SK-N-SH (cell line): ENCODE measurements around the gene PEX11A. TPM values are rescaled to one million over a fixed set of nuclear protein-coding genes. Genes with fewer than 3 reads are reported as not detected.

Experiments
- CTCF ChIA-PET: fragments of 300-600, 350-600 bp; formaldehyde crosslinking; extraction: SDS; loops from one replicate; lab custom pipeline; 2021; lab: Yijun Ruan, JAX
- POLR2A ChIA-PET: fragments of 350-600 bp; sonication (Branson Sonifier 250); formaldehyde crosslinking; extraction: SDS; loops from one replicate; lab custom pipeline; 2020; ENCODE audit warnings: antibody characterized with exemption, inconsistent platforms; lab: Yijun Ruan, JAX
- DNase-seq: peaks from one replicate; pipeline ENCODE4 v3.0.0; 2012
- H2AFZ ChIP-seq: fragments of 200-600 bp; sonication (generic); 2 replicates; pipeline ENCODE4 v1.8.1; 2016; ENCODE audit warnings: antibody characterized with exemption, mild to moderate bottlenecking, low read depth
- H3F3A ChIP-seq: fragments of 200-600 bp; sonication (generic); replicated peaks from 2 replicates; pipeline ENCODE3; 2016; ENCODE audit warnings: antibody characterized with exemption, mild to moderate bottlenecking; ENCODE audit not compliant: insufficient read depth
- H3K27ac ChIP-seq, 2 experiments: fragments of 200-500 bp in 1 of 2; fragments of 200-600 bp in 1 of 2; sonication (Bioruptor generic) in 1 of 2; sonication (generic), shearing (Covaris generic) in 1 of 2; 2 replicates each; pipeline versions ENCODE4 v1.5.1 to v1.6.1; 2014 to 2016; ENCODE audit warnings: low read depth in 2 of 2, inconsistent platforms in 1 of 2, low read length in 1 of 2, mild to moderate bottlenecking in 1 of 2, mixed read lengths in 1 of 2
- H3K27me3 ChIP-seq: fragments of 200-600 bp; sonication (generic), shearing (Covaris generic); 2 replicates; pipeline ENCODE4 v1.6.1; 2016; ENCODE audit warnings: mixed run types; ENCODE audit not compliant: insufficient read depth
- H3K36me3 ChIP-seq, 2 experiments: fragments of 200-500 bp in 1 of 2; fragments of 200-600 bp in 1 of 2; sonication (Bioruptor generic) in 1 of 2; sonication (generic) in 1 of 2; replicated peaks in 1 of 2; 2 replicates each; pipeline versions ENCODE3 to v1.5.1; 2014 to 2016; ENCODE audit warnings: low read length in 1 of 2, mild to moderate bottlenecking in 1 of 2; ENCODE audit not compliant: insufficient read depth in 2 of 2, control insufficient read depth in 1 of 2
- H3K4me1 ChIP-seq, 2 experiments: fragments of 200-500 bp in 1 of 2; fragments of 200-600 bp in 1 of 2; sonication (Bioruptor generic) in 1 of 2; sonication (generic), shearing (Covaris generic) in 1 of 2; 2 replicates each; pipeline versions ENCODE4 v1.5.1 to v1.6.1; 2014 to 2016; ENCODE audit warnings: low read depth in 1 of 2, low read length in 1 of 2, mixed run types in 1 of 2; ENCODE audit not compliant: insufficient read depth in 2 of 2, control insufficient read depth in 1 of 2
- H3K4me2 ChIP-seq: fragments of 200-600 bp; sonication (generic), shearing (Covaris generic); 2 replicates; pipeline ENCODE4 v1.6.1; 2017; ENCODE audit warnings: mixed run types
- H3K4me3 ChIP-seq, 2 experiments: fragments of 200-500 bp in 1 of 2; fragments of 200-600 bp in 1 of 2; sonication (Bioruptor generic) in 1 of 2; sonication (generic), shearing (Covaris generic) in 1 of 2; 2 replicates each; pipeline versions ENCODE4 v1.5.1 to v1.8.1; 2014 to 2016; ENCODE audit warnings: low read depth in 2 of 2, inconsistent platforms in 1 of 2, low read length in 1 of 2, mild to moderate bottlenecking in 1 of 2, mixed read lengths in 1 of 2, moderate library complexity in 1 of 2
- H3K79me2 ChIP-seq: fragments of 200-600 bp; sonication (generic); 2 replicates; pipeline ENCODE4 v1.8.1; 2017; ENCODE audit warnings: mild to moderate bottlenecking; ENCODE audit not compliant: insufficient read depth
- H3K9ac ChIP-seq: fragments of 200-600 bp; sonication (generic); 2 replicates; pipeline ENCODE4 v1.6.1; 2017; ENCODE audit warnings: mixed run types
- H3K9me2 ChIP-seq: fragments of 200-600 bp; sonication (generic); 2 replicates; pipeline ENCODE4 v1.6.1; 2017; ENCODE audit warnings: mixed run types
- H3K9me3 ChIP-seq: fragments of 200-600 bp; sonication (generic); 2 replicates; pipeline ENCODE4 v1.6.1; 2017; ENCODE audit warnings: mixed run types, mild to moderate bottlenecking, moderate library complexity
- H4K20me1 ChIP-seq: fragments of 200-600 bp; sonication (generic); 2 replicates; pipeline ENCODE4 v1.6.1; 2017; ENCODE audit warnings: mild to moderate bottlenecking, mixed run types; ENCODE audit not compliant: insufficient read depth
- EP300 ChIP-seq, 2 experiments: IDR thresholded peaks; 2 replicates each; pipeline versions ENCODE4 v1.4.0 to v1.6.1; 2012; ENCODE audit warnings: borderline replicate concordance in 1 of 2, low read depth in 1 of 2, low read length in 1 of 2
- FOSL2 ChIP-seq: IDR thresholded peaks from 2 replicates; pipeline ENCODE4 v1.4.0; 2012; ENCODE audit warnings: low read depth, mild to moderate bottlenecking, moderate library complexity, borderline replicate concordance
- GATA2 ChIP-seq: sonication (generic); formaldehyde crosslinking; IDR thresholded peaks from 2 replicates; pipeline ENCODE4 v1.5.0; 2020; ENCODE audit warnings: mild to moderate bottlenecking, missing genetic modification reagents
- MEF2A ChIP-seq: IDR thresholded peaks from 2 replicates; pipeline ENCODE4 v1.4.0; 2012; ENCODE audit warnings: low read depth, borderline replicate concordance
- MXI1 ChIP-seq: IDR thresholded peaks from 2 replicates; pipeline ENCODE4 v1.6.1; 2012; ENCODE audit warnings: mild to moderate bottlenecking, low read depth, low read length, improper control_type of control experiment
- RAD21 ChIP-seq: IDR thresholded peaks from 2 replicates; pipeline ENCODE4 v1.6.1; 2012; ENCODE audit warnings: mild to moderate bottlenecking, low read length
- RXRA ChIP-seq: IDR thresholded peaks from 2 replicates; pipeline ENCODE4 v1.4.0; 2012; ENCODE audit warnings: low read depth, mild to moderate bottlenecking, borderline replicate concordance
- SMC3 ChIP-seq: IDR thresholded peaks from 2 replicates; pipeline ENCODE4 v1.6.1; 2012; ENCODE audit warnings: low read depth, low read length, improper control_type of control experiment
- TAF1 ChIP-seq: IDR thresholded peaks from 2 replicates; pipeline ENCODE4 v1.6.1; 2012; ENCODE audit warnings: low read depth, mild to moderate bottlenecking, low read length, moderate library complexity, borderline replicate concordance
- WGBS: methylation state at CpG from one replicate; pipeline ENCODE4 v1.1.6; 2017; ENCODE audit warnings: low lambda C conversion rate; 5-methylcytosine and 5-hydroxymethylcytosine counted together
- polyA plus RNA-seq, 3 experiments: library from polyadenylated mRNA; depleted of rRNA; stranded (reverse); fragments of >200 nt; gene quantifications; 2 replicates each; pipeline ENCODE4 v1.2.3, GENCODE V29; 2012
- TF ChIP-seq, protein P1 (sequence below): fragments of 200-600 bp; sonication (generic); IDR thresholded peaks from 2 replicates; pipeline ENCODE4 v1.6.1; 2017; ENCODE audit warnings: antibody characterized with exemption, mild to moderate bottlenecking, moderate library complexity
- TF ChIP-seq, protein P2 (sequence below): IDR thresholded peaks from 2 replicates; pipeline ENCODE4 v1.6.1; 2012; ENCODE audit warnings: mild to moderate bottlenecking, low read depth, low read length, moderate library complexity
- TF ChIP-seq, protein P3 (sequence below): IDR thresholded peaks from 2 replicates; pipeline ENCODE4 v1.4.0; 2012; ENCODE audit warnings: low read depth, borderline replicate concordance

Gene PEX11A
- polyA plus RNA-seq, 1 of the 3 experiments (the other 2 are of a cell fraction): 6.1 TPM

DNA sequence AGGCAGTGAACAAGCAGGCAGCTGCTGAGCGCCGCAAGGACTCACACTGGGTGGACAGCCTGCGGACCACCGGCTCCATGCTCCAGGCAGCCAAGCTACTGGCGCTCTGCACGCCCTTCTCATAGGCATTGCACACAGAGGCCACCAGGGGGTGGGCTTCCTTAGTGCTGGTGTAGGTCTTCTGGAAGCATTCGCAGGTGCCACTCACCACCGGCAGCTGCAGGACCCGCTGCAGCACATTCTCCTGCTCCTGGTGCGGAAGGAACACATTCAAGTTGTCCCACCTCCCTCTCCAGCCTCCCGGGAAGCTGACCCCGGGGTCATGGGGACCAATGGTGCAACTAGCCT, 17.4 kb downstream of the PEX11A start:
- Histone ChIP-seq H3K9me2 (no peaks in the 10 kb centered on the region), H3K27me3 (no peaks in the 10 kb centered on the region), H4K20me1 (no peaks in the 10 kb centered on the region), H3K9me3 (no peaks in the 10 kb centered on the region), H3K79me2 (no peaks in the 10 kb centered on the region), H3K4me2 (no peak overlapping the region), H3K4me1 (peaks cover 0 to 22% of the 10 kb centered on the region in 2 experiments; a peak in 1 of 4 replicates), H3K4me3 (no peak overlapping the region; a peak in 1 of 4 replicates), H3K36me3 (no peaks in the 10 kb centered on the region), H2AFZ (no peak overlapping the region), H3F3A (no peaks in the 10 kb centered on the region), H3K9ac (no peak overlapping the region), H3K27ac (peak overlapping the region in 1 of 2 experiments; percentile 75; a peak in 2 of 4 replicates)
- DNase-seq: peak; percentile 81
- whole genome bisulfite sequencing: 63% methylated on average over 6 of the region's 12 CpGs
- CTCF ChIA-PET: interaction anchor here (0.6 to 5.4 kb wide), 19 partner anchors 8 to 337 kb away, joined by 3 to 36 read pairs (median 4); partner anchors contain the start of genes KIF7, PEX11A and WDR93
- TF ChIP-seq RAD21: 0 out of 2 replicates have a peak, but pooled peaks have one; percentile 20
- TF ChIP-seq, protein P1, sequence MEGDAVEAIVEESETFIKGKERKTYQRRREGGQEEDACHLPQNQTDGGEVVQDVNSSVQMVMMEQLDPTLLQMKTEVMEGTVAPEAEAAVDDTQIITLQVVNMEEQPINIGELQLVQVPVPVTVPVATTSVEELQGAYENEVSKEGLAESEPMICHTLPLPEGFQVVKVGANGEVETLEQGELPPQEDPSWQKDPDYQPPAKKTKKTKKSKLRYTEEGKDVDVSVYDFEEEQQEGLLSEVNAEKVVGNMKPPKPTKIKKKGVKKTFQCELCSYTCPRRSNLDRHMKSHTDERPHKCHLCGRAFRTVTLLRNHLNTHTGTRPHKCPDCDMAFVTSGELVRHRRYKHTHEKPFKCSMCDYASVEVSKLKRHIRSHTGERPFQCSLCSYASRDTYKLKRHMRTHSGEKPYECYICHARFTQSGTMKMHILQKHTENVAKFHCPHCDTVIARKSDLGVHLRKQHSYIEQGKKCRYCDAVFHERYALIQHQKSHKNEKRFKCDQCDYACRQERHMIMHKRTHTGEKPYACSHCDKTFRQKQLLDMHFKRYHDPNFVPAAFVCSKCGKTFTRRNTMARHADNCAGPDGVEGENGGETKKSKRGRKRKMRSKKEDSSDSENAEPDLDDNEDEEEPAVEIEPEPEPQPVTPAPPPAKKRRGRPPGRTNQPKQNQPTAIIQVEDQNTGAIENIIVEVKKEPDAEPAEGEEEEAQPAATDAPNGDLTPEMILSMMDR: peak; percentile 49
- TF ChIP-seq FOSL2: no peak
- POLR2A ChIA-PET: interaction anchor here (1.0 kb wide), 1 partner anchor 221 kb away, joined by 3 read pairs; the partner anchor contains the start of gene AP3S2

DNA sequence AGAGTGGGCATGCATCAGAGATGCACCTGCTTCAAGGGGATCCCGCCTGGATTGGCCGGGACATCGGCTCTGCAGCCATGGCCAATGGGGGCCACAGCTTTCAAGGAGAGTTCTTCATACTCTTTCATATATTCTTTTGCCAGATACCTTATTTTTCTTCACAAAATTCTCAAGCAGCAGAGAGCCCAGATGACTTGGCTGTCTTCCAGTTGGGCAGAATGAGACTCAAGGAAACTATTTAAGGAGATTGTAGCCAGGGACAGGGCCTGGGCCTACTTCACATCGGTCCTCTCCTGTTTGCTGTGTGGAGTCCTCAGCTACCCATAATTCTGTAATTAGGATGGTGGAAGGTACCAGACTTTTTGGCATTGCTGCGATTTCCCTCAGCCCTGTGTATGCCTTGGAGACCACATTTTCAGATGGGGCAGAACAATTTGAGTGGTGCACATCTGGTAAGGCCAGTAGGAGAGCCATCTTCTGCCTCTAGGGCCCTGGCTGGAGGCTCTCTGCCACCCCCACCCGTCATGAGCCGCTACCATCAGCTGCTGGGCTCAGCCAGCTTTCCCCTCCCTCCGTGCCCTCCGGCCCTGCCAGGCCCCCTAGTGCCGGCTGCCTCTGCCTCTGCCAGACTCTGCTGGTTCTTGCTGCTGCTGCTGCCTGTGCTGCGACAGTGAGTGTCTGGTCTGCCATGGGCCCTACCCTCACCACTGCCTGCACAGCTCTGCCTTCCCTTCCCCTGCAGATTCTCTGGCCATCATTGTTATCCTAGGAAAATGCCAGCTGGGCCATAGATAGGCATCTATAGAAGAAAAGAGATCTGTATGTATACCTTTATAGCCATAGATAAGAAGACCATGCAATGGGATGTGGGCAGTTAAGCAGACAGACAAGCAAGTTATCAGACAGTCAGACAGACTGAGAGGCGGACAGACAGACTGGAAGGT, 18.1 kb downstream of the PEX11A start:
- Histone ChIP-seq H3K27me3 (no peaks in the 10 kb centered on the region), H3K4me3 (no peak overlapping the region), H3K9me3 (no peaks in the 10 kb centered on the region), H2AFZ (no peak overlapping the region), H3K79me2 (no peaks in the 10 kb centered on the region), H4K20me1 (no peaks in the 10 kb centered on the region), H3K4me2 (no peak overlapping the region), H3K9me2 (no peaks in the 10 kb centered on the region), H3F3A (no peaks in the 10 kb centered on the region), H3K36me3 (no peaks in the 10 kb centered on the region), H3K4me1 (peaks cover 0 to 22% of the 10 kb centered on the region in 2 experiments; a peak in 1 of 4 replicates), H3K27ac (peak overlapping the region in 1 of 2 experiments; percentile 75; a peak in 2 of 4 replicates), H3K9ac (no peak overlapping the region)
- peak; percentile 86 for DNase-seq
- TF ChIP-seq, protein P2, sequence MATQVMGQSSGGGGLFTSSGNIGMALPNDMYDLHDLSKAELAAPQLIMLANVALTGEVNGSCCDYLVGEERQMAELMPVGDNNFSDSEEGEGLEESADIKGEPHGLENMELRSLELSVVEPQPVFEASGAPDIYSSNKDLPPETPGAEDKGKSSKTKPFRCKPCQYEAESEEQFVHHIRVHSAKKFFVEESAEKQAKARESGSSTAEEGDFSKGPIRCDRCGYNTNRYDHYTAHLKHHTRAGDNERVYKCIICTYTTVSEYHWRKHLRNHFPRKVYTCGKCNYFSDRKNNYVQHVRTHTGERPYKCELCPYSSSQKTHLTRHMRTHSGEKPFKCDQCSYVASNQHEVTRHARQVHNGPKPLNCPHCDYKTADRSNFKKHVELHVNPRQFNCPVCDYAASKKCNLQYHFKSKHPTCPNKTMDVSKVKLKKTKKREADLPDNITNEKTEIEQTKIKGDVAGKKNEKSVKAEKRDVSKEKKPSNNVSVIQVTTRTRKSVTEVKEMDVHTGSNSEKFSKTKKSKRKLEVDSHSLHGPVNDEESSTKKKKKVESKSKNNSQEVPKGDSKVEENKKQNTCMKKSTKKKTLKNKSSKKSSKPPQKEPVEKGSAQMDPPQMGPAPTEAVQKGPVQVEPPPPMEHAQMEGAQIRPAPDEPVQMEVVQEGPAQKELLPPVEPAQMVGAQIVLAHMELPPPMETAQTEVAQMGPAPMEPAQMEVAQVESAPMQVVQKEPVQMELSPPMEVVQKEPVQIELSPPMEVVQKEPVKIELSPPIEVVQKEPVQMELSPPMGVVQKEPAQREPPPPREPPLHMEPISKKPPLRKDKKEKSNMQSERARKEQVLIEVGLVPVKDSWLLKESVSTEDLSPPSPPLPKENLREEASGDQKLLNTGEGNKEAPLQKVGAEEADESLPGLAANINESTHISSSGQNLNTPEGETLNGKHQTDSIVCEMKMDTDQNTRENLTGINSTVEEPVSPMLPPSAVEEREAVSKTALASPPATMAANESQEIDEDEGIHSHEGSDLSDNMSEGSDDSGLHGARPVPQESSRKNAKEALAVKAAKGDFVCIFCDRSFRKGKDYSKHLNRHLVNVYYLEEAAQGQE: no peak
- TF ChIP-seq EP300 (IDR thresholded peaks at IDR 0.05; ENCODE audit: borderline replicate concordance in 1 of 2, low read depth in 1 of 2, low read length in 1 of 2) (peak in 1 of 2 experiments; percentile 32; a peak in 1 of 4 replicates), SMC3 (no peak; the same call in 1 of the 2 replicates), GATA2 (CRISPR knock-in tag) (peak; percentile 85), MEF2A (no peak), RXRA (no peak), TAF1 (no peak), MXI1 (no peak), RAD21 (peak; percentile 28)
- TF ChIP-seq, protein P3, sequence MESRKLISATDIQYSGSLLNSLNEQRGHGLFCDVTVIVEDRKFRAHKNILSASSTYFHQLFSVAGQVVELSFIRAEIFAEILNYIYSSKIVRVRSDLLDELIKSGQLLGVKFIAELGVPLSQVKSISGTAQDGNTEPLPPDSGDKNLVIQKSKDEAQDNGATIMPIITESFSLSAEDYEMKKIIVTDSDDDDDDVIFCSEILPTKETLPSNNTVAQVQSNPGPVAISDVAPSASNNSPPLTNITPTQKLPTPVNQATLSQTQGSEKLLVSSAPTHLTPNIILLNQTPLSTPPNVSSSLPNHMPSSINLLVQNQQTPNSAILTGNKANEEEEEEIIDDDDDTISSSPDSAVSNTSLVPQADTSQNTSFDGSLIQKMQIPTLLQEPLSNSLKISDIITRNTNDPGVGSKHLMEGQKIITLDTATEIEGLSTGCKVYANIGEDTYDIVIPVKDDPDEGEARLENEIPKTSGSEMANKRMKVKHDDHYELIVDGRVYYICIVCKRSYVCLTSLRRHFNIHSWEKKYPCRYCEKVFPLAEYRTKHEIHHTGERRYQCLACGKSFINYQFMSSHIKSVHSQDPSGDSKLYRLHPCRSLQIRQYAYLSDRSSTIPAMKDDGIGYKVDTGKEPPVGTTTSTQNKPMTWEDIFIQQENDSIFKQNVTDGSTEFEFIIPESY: no peak
- ChIA-PET POLR2A (interaction anchor here (1.0 kb wide), 1 partner anchor 222 kb away, joined by 3 read pairs; the partner anchor contains the start of gene AP3S2), CTCF (interaction anchor here (0.6 to 5.4 kb wide), 20 partner anchors 9 to 337 kb away, joined by 3 to 36 read pairs (median 4); partner anchors contain the start of genes KIF7, PEX11A and WDR93)
- WGBS: 81% methylated on average over 8 of the region's 12 CpGs
